HG03039 (cell line): ENCODE results near the gene KIF19.

Experiments used
- ATAC-seq: cut with Tn5 transposase; IDR thresholded peaks from one replicate; pipeline ENCODE4 v1.9.1; 2021; ENCODE audit warnings: mild to moderate bottlenecking, moderate library complexity; ENCODE audit not compliant: unreplicated experiment

Gene KIF19

DNA sequence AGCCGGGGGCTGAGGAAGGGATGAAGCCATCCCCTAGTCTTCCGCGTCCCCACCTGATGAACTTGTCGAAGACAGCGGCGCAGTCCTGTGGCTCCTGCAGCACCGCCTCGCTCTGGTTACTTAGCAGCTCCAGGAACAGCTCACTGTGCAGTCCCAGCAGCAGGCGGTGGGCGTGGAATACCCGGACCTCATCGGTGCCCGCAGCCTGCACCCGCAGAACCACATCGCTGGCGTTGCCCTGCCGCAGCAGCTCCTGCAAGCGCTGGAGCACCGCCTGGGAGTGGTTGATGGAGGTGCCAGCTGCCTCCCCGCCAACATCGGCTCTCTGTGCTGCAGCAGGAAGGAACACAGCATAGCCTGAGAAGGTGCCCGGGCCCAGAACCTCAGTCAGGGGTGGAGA is 33.9 kb downstream of the KIF19 start:
- no peak for ATAC-seq

DNA sequence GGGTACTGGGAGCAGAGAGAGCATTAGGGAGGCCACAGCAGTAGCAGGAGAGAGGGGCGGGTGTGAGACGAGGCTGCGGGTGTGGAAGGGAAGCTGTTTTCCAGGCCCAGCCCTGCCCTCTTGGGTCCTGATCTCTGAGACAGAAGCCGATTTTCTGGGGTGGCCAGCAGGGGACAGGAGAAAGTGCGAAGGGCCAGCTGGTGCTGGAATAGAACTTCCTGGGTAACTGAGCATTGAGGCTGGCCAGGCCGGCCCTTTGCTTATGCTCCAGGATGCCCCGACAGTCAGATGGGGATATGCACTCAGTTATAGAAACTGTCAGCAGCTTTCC is 34.8 kb downstream of the KIF19 start:
- ATAC-seq = no peak

GRCh38 chr17:74361230-74362068 is 35.4 kb downstream of the KIF19 start, which contains the start of gene BTBD17:
BTBD17 (minus strand) TSS chr17:74361868; CDS start chr17:74361819, 49 bp downstream.
- no peak for ATAC-seq

DNA sequence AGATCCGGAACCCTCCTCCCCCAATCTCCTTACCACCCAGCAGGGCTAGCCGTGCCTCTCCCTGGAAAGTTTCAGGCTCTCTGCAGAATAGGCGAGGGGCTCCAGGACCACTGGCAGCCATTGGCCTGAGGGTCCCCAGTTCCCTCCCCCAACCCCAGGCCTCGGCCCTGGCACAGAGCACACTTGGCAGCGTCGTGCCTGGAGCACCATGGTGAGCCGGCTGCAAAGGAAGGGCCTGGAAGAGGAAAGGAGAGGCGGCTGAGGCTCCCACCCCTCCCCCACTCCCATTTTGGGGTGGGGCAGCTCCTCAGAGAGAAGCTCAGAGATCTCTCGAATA is 36.0 kb downstream of the KIF19 start:
- no peak for ATAC-seq

DNA sequence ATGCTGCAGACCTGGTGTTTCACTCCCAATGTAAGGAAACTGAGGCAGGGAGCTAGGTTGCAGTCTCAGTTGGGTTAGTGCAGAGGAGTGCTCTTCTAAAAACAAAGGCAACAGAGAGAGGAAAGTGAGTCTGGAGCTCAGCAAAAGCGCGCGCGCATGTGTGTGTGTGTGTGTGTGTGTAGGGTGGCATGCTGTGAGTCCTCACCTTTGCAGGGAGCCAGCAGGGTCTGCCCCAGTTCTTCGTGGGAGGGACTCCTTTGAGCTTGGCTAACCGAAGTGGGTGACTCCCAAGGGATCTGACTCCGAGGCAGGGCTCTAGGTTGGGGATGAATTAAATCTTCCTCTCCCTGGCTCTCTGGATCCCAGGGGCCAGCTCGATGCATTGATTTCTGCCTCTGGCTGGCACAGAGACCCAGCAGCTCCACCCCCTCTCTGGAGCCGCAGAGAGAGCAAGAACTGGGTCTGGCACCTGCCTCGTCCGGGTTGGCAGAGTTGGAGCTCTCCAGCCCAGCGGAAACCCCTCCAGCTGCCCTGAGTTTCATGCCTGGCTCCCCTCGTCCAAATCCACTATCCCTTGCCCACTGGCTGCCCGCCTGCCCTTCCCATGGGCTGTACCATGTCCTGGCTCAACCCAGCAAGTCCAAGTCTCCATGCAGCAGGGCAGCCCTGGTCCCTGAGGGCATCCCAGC is 36.9 kb downstream of the KIF19 start:
- no peak for ATAC-seq

- ATAC-seq = no peak
Measured at GRCh38 chr17:74367206-74367605, 41.2 kb downstream of the KIF19 start, which contains the start of gene GPR142. GPR142 (plus strand) TSS chr17:74367506; CDS start chr17:74369541, 2,035 bp downstream.

- no peak for ATAC-seq
Measured at GRCh38 chr17:74368341-74369081, 42.5 kb downstream of the KIF19 start.

- no peak for ATAC-seq
Measured at GRCh38 chr17:74369221-74369620, 43.2 kb downstream of the KIF19 start.

GRCh38 chr17:74369665-74370490 is 43.9 kb downstream of the KIF19 start:
- ATAC-seq = no peak

DNA sequence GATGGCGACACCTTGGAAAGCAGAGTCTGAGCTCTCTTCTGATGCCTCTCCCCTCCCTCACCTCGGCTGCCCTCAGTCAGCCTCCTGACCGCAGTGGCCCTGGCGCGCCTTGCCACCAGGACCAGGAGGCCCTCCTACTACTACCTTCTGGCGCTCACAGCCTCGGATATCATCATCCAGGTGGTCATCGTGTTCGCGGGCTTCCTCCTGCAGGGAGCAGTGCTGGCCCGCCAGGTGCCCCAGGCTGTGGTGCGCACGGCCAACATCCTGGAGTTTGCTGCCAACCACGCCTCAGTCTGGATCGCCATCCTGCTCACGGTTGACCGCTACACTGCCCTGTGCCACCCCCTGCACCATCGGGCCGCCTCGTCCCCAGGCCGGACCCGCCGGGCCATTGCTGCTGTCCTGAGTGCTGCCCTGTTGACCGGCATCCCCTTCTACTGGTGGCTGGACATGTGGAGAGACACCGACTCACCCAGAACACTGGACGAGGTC is 45.7 kb downstream of the KIF19 start:
- no peak for ATAC-seq

- ATAC-seq = no peak
Measured at GRCh38 chr17:74372426-74372825, 46.4 kb downstream of the KIF19 start.

DNA sequence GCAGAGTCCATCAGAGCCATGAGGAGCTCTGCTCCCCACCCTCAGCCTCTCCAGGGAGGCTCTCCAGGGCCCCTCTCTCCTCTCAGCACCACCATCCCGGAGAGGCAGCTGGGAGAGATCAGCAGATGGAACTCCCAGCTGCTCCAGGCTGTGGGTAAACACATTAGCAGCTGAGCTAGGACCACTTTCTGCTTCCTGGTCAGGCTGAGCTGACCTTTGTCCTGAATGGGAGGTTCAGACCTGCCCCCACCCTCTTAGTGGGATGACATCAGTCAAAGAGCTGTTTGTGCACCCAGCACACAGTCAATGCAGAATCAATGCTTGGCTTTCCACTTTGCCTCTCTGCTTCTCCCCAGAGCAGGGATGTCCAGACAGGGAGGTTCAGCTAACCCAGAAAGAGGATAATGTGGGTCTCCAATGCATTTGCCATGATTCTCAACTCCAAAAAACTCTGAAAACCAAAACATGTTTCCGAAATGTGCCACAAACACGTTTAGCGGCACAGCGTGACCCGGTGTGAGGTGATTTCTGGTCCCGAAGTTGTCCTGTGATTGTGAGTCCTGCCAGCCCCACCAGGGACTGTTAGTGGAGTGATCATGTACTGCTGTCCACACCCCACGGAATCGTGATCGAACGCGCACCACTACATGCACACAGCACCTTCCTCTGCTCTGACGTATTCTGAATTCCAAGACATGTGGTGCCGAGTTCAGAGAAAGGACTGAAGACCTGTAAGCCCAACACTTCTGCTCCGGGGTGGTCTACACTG is 48.0 kb downstream of the KIF19 start:
- no peak for ATAC-seq

DNA sequence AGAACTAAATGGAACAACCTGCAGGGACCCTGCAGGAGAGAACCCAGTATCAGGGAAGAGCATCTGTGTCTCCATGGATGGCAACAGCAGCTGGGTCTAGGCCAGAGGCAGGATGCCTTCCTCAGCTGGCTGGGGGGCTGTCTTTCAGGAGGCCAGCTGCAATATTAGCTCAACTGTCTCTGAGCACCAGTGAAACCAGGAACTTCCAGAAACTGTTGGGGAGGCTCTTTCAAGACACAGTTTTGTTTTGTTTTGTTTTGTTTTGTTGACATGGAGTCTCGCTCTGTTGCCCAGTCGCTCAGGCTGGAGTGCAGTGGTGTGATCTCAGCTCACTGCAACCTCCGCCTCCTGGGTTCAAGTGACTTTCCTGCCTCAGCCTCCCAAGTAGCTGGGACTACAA is 48.8 kb downstream of the KIF19 start:
- ATAC-seq = no peak

GRCh38 chr17:74379495-74380085 is 53.6 kb downstream of the KIF19 start:
- no peak for ATAC-seq

DNA sequence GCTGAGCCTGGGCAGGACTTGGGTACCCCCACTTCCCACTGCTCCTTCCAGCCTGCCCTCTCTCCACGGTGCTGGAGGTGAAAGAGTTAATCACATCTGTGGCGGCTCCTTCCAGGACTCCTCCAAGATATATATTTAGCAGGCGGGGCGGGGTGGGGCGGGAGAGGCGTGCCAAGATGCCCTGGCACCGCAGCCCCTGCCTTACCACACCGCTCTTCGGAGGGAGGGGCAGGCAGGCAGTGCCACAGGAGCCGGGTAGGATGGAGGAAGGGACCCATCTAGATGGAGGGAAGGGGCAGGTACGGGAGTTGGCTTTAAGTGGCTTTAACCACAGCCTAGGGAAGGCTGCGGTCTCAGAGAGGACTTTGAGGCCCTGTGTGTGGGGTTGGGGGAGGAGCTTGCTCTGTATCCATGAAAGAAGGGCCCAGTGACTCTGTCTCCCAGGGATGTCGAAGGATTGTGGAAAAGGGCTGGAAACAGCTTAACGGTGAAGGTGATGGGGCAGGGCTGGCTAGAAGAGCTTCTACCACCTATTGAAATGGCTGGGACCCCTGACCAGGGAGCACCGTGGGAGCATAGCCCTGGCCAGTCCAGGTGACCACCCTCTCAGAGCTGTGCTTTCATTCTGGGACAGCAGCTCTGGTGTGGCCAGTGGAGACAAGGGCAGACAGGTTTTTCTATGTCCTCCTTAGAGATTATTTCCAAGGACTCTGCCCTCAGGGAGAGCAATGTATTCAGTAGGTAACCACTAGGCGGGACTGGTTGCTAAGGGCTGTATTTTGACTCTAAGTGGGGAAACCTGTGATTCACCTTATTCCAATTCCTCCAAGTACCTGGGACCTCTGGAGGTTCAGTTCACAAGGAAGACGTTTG is 54.3 kb downstream of the KIF19 start:
- no peak for ATAC-seq

DNA sequence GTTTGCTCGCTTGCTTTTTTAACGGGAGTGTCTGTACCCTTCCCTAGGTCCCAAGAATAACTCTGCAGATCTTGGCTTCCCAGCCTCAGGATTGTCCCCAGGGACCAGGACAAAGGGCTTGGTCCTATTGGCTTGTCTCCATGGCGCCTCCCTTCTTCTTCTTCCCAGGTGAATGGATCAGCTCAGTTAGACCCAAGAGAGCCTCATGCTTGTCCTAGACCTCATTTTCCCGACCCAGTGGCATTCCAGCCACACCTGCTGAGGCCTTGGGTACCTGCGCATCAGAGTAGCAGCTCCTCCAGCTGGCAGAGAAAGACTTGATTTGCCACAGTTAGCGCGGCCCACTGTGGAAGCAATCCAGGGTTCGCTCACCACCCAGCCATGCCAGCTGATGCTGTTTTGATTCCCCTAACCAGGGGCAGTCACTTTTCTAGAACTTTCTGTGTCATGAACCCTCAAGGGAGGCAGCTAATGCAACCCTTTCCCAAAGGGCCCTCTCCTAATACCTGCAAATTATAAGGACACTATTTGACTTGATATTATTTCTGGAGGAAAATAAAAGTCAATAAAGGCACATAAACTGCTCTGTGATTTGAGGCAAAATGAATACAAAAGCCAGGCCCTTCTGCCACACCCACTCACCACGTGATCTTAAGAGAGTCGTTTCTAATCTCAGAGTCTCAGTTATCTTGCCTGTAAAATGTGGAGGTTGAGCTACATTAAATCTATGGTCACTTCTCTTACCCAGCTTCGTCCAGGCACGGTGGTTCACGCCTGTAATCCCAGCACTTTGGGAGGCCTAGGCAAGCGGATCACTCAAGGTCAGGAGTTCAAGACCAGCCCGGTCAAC is 55.2 kb downstream of the KIF19 start:
- ATAC-seq = no peak

GRCh38 chr17:74383141-74383540 is 57.1 kb downstream of the KIF19 start:
- no peak for ATAC-seq

DNA sequence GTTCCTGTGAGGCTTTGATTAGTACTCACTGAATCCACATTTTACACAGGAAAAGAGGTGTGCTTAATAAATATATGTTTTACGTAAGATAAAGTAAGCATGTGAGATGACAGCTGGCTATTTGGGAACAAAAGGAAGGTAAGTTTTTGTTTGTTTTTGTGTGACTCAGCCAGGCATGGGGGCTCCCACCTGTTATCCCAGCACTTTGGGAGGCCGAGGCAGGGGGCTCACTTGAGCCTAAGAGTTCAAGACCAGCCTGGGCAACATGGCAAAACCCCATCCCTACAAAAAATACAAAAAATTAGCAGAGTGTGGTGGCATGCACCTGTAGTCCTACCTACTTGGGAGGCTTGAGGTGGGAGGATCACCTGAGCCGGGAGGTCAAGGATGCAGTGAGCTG is 59.2 kb downstream of the KIF19 start:
- no peak for ATAC-seq
